GM12878 (cell line): ENCODE measurements around the gene AFMID. TPM values are rescaled to one million over a fixed set of nuclear protein-coding genes. Genes with fewer than 3 reads are reported as not detected.

Experiments
- CEBPB ChIP-seq, 2 experiments: fragments of 150-350 bp in 1 of 2; IDR thresholded peaks; 2 replicates each; pipeline ENCODE4 v1.6.1; 2012 to 2014; ENCODE audit warnings: low read depth in 2 of 2, low read length in 2 of 2, borderline replicate concordance in 1 of 2, inconsistent platforms in 1 of 2
- EZH2 ChIP-seq: IDR thresholded peaks from 2 replicates; pipeline ENCODE4 v1.6.1; 2012; ENCODE audit warnings: low read depth, mild to moderate bottlenecking, control low read depth, inconsistent platforms, low read length, borderline replicate concordance; ENCODE audit not compliant: control insufficient read depth
- IKZF1 ChIP-seq: fragments of 450-650 bp; conservative IDR thresholded peaks from 2 replicates; pipeline ENCODE4 v1.6.1; 2017; ENCODE audit warnings: antibody characterized with exemption, mild to moderate bottlenecking
- KDM1A ChIP-seq: fragments of 200-600 bp; sonication (generic); IDR thresholded peaks from 2 replicates; pipeline ENCODE4 v1.6.1; 2016; ENCODE audit warnings: borderline replicate concordance
- LARP7 ChIP-seq: fragments of 450-650 bp; IDR thresholded peaks from 2 replicates; pipeline ENCODE4 v1.6.1; 2017; ENCODE audit warnings: mild to moderate bottlenecking
- MEF2B ChIP-seq: fragments of 450-650 bp; IDR thresholded peaks from 2 replicates; pipeline ENCODE4 v1.6.1; 2018; ENCODE audit warnings: mild to moderate bottlenecking, moderate library complexity; ENCODE audit not compliant: partially characterized antibody, poor library complexity, severe bottlenecking
- MXI1 ChIP-seq: fragments of 150-350 bp; IDR thresholded peaks from 2 replicates; pipeline ENCODE4 v1.6.1; 2011; ENCODE audit warnings: low read depth, mild to moderate bottlenecking, inconsistent platforms, low read length, improper control_type of control experiment
- PAX8 ChIP-seq: fragments of 450-650 bp; IDR thresholded peaks from 2 replicates; pipeline ENCODE4 v1.6.1; 2017; ENCODE audit warnings: mild to moderate bottlenecking, moderate library complexity
- POLR2A ChIP-seq: IDR thresholded peaks from 2 replicates; pipeline ENCODE4 v1.6.1; 2011; ENCODE audit warnings: low read depth, mild to moderate bottlenecking, low read length
- RCOR1 ChIP-seq: conservative IDR thresholded peaks from 2 replicates; pipeline ENCODE4 v1.6.1; 2012; ENCODE audit warnings: low read depth, low read length, improper control_type of control experiment
- polyA plus RNA-seq, 11 experiments: library from polyadenylated mRNA; depleted of rRNA in 4 of 11; unstranded in 6 of 11; stranded (reverse) in 5 of 11; fragments of >200 nt; fragmentation: Nextera tagmentation in 4 of 11; fragmentation: Illumina TruSeq in 1 of 11; extraction: Ambion mirVana in 4 of 11; extraction: Trizol in 1 of 11; gene quantifications; 1 replicate in 1 of 11; 2 replicates in 10 of 11; pipeline versions ENCODE4 v1.2.1 to v1.2.3, GENCODE V29; 2011 to 2016; ENCODE audit warnings: inconsistent platforms in 2 of 11, missing spikeins in 2 of 11, low read depth in 1 of 11
- total RNA-seq, 4 experiments: library from RNA; depleted of rRNA in 3 of 4; stranded (reverse); fragments of >200 nt in 3 of 4; fragmentation: Illumina TruSeq in 1 of 4; extraction: Trizol in 1 of 4; gene quantifications; 2 replicates each; pipeline versions ENCODE4 v1.2.1 to v1.2.3, GENCODE V29; 2013 to 2021
- TF ChIP-seq, protein P1 (sequence below): fragments of 450-650 bp; IDR thresholded peaks from 2 replicates; pipeline ENCODE4 v1.6.1; 2017; ENCODE audit warnings: mild to moderate bottlenecking, low read depth, inconsistent platforms; ENCODE audit not compliant: poor library complexity, severe bottlenecking
- TF ChIP-seq, protein P2 (sequence below): IDR thresholded peaks from 2 replicates; pipeline ENCODE4 v1.6.1; 2011; ENCODE audit warnings: borderline replicate concordance, low read depth, mild to moderate bottlenecking, moderate library complexity, low read length; ENCODE audit not compliant: insufficient read depth, poor library complexity, severe bottlenecking
- TF ChIP-seq, protein P3 (sequence below): IDR thresholded peaks from 2 replicates; pipeline ENCODE4 v1.6.1; 2012; ENCODE audit warnings: low read length, inconsistent platforms
- TF ChIP-seq, protein P4 (sequence below): fragments of 450-650 bp; IDR thresholded peaks from 2 replicates; pipeline ENCODE4 v1.6.1; 2018; ENCODE audit warnings: mild to moderate bottlenecking, low read depth, moderate library complexity; ENCODE audit not compliant: partially characterized antibody

AFMID gene
- total and polyA plus RNA-seq, 10 of the 15 experiments (the other 5 are each of a cell fraction or from before 2014, with no cell fraction given), result 36.1 to 98.8 (median 51.6) TPM

DNA sequence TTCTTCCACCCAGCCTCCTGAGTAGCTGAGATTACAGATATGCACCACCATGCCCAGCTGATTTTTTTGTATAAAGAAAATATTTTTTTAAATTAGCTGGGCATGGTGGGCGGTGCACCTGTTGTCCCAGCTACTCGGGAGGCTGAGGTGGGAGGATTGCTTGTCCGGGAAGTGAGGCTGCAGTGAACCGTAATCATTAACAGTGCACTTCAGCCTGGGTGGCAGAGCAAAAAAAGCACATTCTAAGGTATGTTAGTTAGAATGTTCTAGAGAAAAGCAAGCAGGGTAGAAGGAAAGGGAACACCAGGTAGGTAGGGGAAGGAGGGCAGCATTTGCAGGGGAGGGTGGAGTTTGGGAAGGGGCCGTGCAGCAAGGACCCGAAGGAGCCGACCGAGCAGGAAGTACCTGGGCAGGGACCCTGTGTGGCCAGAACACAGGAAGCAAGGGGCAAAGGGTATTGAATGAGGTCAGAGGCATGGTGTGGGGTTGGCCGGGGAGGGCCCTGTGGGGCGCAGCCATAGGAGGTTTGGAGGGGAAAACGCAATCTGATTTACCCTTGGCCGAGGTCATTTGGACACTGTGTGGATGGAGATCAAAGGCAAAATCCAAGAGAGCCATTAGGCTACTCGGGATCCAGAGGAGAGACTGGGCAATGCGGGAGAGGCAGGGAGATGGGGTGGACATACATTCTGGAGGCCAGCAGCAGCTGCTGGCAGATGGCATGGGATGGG lies 38.7 kb upstream of the AFMID start (continued):
- TF ChIP-seq, protein P1, sequence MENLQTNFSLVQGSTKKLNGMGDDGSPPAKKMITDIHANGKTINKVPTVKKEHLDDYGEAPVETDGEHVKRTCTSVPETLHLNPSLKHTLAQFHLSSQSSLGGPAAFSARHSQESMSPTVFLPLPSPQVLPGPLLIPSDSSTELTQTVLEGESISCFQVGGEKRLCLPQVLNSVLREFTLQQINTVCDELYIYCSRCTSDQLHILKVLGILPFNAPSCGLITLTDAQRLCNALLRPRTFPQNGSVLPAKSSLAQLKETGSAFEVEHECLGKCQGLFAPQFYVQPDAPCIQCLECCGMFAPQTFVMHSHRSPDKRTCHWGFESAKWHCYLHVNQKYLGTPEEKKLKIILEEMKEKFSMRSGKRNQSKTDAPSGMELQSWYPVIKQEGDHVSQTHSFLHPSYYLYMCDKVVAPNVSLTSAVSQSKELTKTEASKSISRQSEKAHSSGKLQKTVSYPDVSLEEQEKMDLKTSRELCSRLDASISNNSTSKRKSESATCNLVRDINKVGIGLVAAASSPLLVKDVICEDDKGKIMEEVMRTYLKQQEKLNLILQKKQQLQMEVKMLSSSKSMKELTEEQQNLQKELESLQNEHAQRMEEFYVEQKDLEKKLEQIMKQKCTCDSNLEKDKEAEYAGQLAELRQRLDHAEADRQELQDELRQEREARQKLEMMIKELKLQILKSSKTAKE, result no peak
- TF ChIP-seq, protein P2, sequence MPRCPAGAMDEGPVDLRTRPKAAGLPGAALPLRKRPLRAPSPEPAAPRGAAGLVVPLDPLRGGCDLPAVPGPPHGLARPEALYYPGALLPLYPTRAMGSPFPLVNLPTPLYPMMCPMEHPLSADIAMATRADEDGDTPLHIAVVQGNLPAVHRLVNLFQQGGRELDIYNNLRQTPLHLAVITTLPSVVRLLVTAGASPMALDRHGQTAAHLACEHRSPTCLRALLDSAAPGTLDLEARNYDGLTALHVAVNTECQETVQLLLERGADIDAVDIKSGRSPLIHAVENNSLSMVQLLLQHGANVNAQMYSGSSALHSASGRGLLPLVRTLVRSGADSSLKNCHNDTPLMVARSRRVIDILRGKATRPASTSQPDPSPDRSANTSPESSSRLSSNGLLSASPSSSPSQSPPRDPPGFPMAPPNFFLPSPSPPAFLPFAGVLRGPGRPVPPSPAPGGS, result no peak
- TF ChIP-seq MXI1 (no peak), LARP7 (no peak), PAX8 (no peak), RCOR1 (no peak), EZH2 (no peak), POLR2A (no peak), CEBPB (IDR thresholded peaks at IDR 0.05; ENCODE audit: borderline replicate concordance in 1 of 2, low read depth in 2 of 2, low read length in 2 of 2) (no peak), KDM1A (no peak), MEF2B (no peak), IKZF1 (peak; percentile 25)
- TF ChIP-seq, protein P3, sequence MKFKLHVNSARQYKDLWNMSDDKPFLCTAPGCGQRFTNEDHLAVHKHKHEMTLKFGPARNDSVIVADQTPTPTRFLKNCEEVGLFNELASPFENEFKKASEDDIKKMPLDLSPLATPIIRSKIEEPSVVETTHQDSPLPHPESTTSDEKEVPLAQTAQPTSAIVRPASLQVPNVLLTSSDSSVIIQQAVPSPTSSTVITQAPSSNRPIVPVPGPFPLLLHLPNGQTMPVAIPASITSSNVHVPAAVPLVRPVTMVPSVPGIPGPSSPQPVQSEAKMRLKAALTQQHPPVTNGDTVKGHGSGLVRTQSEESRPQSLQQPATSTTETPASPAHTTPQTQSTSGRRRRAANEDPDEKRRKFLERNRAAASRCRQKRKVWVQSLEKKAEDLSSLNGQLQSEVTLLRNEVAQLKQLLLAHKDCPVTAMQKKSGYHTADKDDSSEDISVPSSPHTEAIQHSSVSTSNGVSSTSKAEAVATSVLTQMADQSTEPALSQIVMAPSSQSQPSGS, result no peak
- TF ChIP-seq, protein P4, sequence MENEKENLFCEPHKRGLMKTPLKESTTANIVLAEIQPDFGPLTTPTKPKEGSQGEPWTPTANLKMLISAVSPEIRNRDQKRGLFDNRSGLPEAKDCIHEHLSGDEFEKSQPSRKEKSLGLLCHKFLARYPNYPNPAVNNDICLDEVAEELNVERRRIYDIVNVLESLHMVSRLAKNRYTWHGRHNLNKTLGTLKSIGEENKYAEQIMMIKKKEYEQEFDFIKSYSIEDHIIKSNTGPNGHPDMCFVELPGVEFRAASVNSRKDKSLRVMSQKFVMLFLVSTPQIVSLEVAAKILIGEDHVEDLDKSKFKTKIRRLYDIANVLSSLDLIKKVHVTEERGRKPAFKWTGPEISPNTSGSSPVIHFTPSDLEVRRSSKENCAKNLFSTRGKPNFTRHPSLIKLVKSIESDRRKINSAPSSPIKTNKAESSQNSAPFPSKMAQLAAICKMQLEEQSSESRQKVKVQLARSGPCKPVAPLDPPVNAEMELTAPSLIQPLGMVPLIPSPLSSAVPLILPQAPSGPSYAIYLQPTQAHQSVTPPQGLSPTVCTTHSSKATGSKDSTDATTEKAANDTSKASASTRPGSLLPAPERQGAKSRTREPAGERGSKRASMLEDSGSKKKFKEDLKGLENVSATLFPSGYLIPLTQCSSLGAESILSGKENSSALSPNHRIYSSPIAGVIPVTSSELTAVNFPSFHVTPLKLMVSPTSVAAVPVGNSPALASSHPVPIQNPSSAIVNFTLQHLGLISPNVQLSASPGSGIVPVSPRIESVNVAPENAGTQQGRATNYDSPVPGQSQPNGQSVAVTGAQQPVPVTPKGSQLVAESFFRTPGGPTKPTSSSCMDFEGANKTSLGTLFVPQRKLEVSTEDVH, result no peak
